Endothelial cell of umbilical vein (primary cell): Measurements from ENCODE around the gene BTG2. TPM values are rescaled to one million over a fixed set of nuclear protein-coding genes. Genes with fewer than 3 reads are reported as not detected.

ENCODE experiments used
- BruUV-seq: library from RNA; stranded (reverse); fragments of 400-500 nt; replicated peaks from 2 replicates; lab custom pipeline; 2021; lab: Mats Ljungman, UMichigan
- CTCF ChIA-PET: fragments of 300-600, 350-600 bp; sonication (Branson Sonifier 250); formaldehyde crosslinking; loops from one replicate; lab custom pipeline; 2021; ENCODE audit warnings: antibody characterized with exemption, inconsistent platforms; lab: Charles Lee
- POLR2A ChIA-PET: fragments of 300-600, 350-600 bp; sonication (Branson Sonifier 250); formaldehyde crosslinking; loops from one replicate; lab custom pipeline; 2021; ENCODE audit warnings: antibody characterized with exemption, inconsistent platforms; lab: Charles Lee
- DNase-seq: peaks from one replicate; pipeline ENCODE4 v3.0.0-alpha.2; 2011; ENCODE audit warnings: low read depth, low spot score
- FAIRE-seq: peaks from 2 replicates; lab custom pipeline; 2011; peaks lifted over from hg19 to GRCh38; lab: Jason Lieb, UNC
- H2AFZ ChIP-seq: 2 replicates; pipeline ENCODE4 v1.6.0; 2012; ENCODE audit warnings: low read depth, low read length, control low read depth, inconsistent platforms
- H3K27ac ChIP-seq: 2 replicates; pipeline ENCODE4 v1.5.1; 2011; ENCODE audit warnings: low read depth, mild to moderate bottlenecking, control low read depth, low read length, moderate library complexity; ENCODE audit not compliant: insufficient read depth
- H3K27me3 ChIP-seq, 2 experiments: 2 replicates each; pipeline versions ENCODE4 v1.6.0 to v1.6.1; 2011; ENCODE audit warnings: low read length in 2 of 2, mixed read lengths in 1 of 2; ENCODE audit not compliant: control insufficient read depth in 2 of 2, insufficient read depth in 2 of 2
- H3K36me3 ChIP-seq, 2 experiments: 2 replicates in 1 of 2; 3 replicates in 1 of 2; pipeline ENCODE4 v1.5.1; 2011; ENCODE audit warnings: low read length in 2 of 2, mild to moderate bottlenecking in 1 of 2, moderate library complexity in 1 of 2; ENCODE audit not compliant: control insufficient read depth in 2 of 2, insufficient read depth in 2 of 2; ENCODE audit errors: extremely low read depth in 1 of 2
- H3K4me1 ChIP-seq: 3 replicates; pipeline ENCODE4 v1.5.1; 2011; ENCODE audit warnings: mild to moderate bottlenecking, low read length; ENCODE audit not compliant: control insufficient read depth, insufficient read depth; ENCODE audit errors: extremely low read depth
- H3K4me2 ChIP-seq: 2 replicates; pipeline ENCODE4 v1.6.1; 2011; ENCODE audit warnings: low read length, control low read depth, mixed read lengths; ENCODE audit not compliant: insufficient read depth
- H3K4me3 ChIP-seq, 3 experiments: fragments of 200-600 bp in 1 of 3; sonication (generic), shearing (Covaris generic) in 1 of 3; replicated peaks in 1 of 3; 2 replicates each; pipeline ENCODE4 v1.5.1; 2011 to 2016; ENCODE audit warnings: control low read depth in 3 of 3, low read length in 3 of 3, mild to moderate bottlenecking in 2 of 3, inconsistent platforms in 1 of 3, low read depth in 1 of 3, moderate library complexity in 1 of 3; ENCODE audit not compliant: insufficient read depth in 1 of 3
- H3K79me2 ChIP-seq: 2 replicates; pipeline ENCODE4 v1.6.0; 2012; ENCODE audit warnings: low read length, inconsistent platforms; ENCODE audit not compliant: control insufficient read depth, insufficient read depth
- H3K9ac ChIP-seq: replicated peaks from 2 replicates; pipeline ENCODE3; 2011; ENCODE audit warnings: low read length, control low read depth; ENCODE audit not compliant: insufficient read depth; ENCODE audit errors: extremely low read depth
- H3K9me1 ChIP-seq: replicated peaks from 3 replicates; pipeline ENCODE4 v1.6.0; 2011; ENCODE audit warnings: mild to moderate bottlenecking, low read length; ENCODE audit not compliant: control insufficient read depth, insufficient read depth; ENCODE audit errors: extremely low read depth
- H3K9me3 ChIP-seq: replicated peaks from 2 replicates; pipeline ENCODE4 v1.5.1; 2012; ENCODE audit warnings: low read length, inconsistent platforms; ENCODE audit not compliant: control insufficient read depth, insufficient read depth
- H4K20me1 ChIP-seq: replicated peaks from 2 replicates; pipeline ENCODE3; 2011; ENCODE audit warnings: mild to moderate bottlenecking, low read length; ENCODE audit not compliant: control insufficient read depth, insufficient read depth; ENCODE audit errors: extremely low read depth
- CTCF ChIP-seq, 2 donors: IDR thresholded peaks; 1 replicate in 1 of 2; 2 replicates in 1 of 2; pipeline ENCODE4 v1.5.1; 2011; ENCODE audit warnings: low read length in 2 of 2, mild to moderate bottlenecking in 2 of 2, moderate library complexity in 2 of 2, control low read depth in 1 of 2, inconsistent platforms in 1 of 2, low read depth in 1 of 2; ENCODE audit not compliant: insufficient read depth in 1 of 2; ENCODE audit errors: extremely low read depth in 1 of 2
- EZH2 ChIP-seq: IDR thresholded peaks from 2 replicates; pipeline ENCODE4 v1.6.1; 2012; ENCODE audit warnings: borderline replicate concordance, low read depth, mild to moderate bottlenecking, moderate library complexity, low read length, inconsistent platforms; ENCODE audit not compliant: severe bottlenecking
- FOS ChIP-seq: IDR thresholded peaks from 2 replicates; pipeline ENCODE4 v1.6.1; 2011; ENCODE audit warnings: mild to moderate bottlenecking, low read length, moderate library complexity, borderline replicate concordance; ENCODE audit not compliant: insufficient read depth
- GATA2 ChIP-seq: IDR thresholded peaks from 2 replicates; pipeline ENCODE4 v1.7.0; 2011; ENCODE audit warnings: low read depth, mild to moderate bottlenecking, moderate library complexity, mixed read lengths, low read length; ENCODE audit not compliant: insufficient read length, insufficient read depth
- JUN ChIP-seq: IDR thresholded peaks from 2 replicates; pipeline ENCODE4 v1.6.1; 2011; ENCODE audit warnings: borderline replicate concordance, low read depth; ENCODE audit not compliant: insufficient read length, insufficient read depth
- MAX ChIP-seq: IDR thresholded peaks from 2 replicates; pipeline ENCODE4 v1.6.1; 2011; ENCODE audit not compliant: insufficient read depth, insufficient read length
- MYC ChIP-seq: IDR thresholded peaks from one replicate; pipeline ENCODE4 v1.6.1; 2011; ENCODE audit warnings: mild to moderate bottlenecking, low read depth, low read length
- POLR2A ChIP-seq: IDR thresholded peaks from 2 replicates; pipeline ENCODE4 v1.6.1; 2012; ENCODE audit warnings: low read depth, mild to moderate bottlenecking, control low read depth, low read length
- POLR2AphosphoS5 ChIP-seq: IDR thresholded peaks from 2 replicates; pipeline ENCODE4 v1.6.1; 2012; ENCODE audit warnings: low read depth, mild to moderate bottlenecking, control low read depth, low read length, moderate library complexity; ENCODE audit not compliant: insufficient read depth
- dilution Hi-C: fragments of 300-500 bp; cut with MboI; formaldehyde crosslinking; loops from one replicate; pipeline ENCODE4 v1.15.0; 2019; ENCODE audit warnings: low sequenced_read_pairs; ENCODE audit not compliant: extremely low pct_ligation_motif_present
- intact Hi-C: fragments of 100-400 bp; cut with micrococcal nuclease; formaldehyde crosslinking; loops from one replicate; pipeline ENCODE4 v1.10.0; 2022
- polyA plus RNA-seq, 4 experiments: library from polyadenylated mRNA; depleted of rRNA in 3 of 4; stranded (reverse) in 3 of 4; unstranded in 1 of 4; fragments of >200 nt; gene quantifications; 2 replicates each; pipeline versions ENCODE4 v1.2.1 to v1.2.3, GENCODE V29; 2011 to 2012; ENCODE audit warnings: missing spikeins in 1 of 4
- total RNA-seq: library from RNA; stranded (reverse); gene quantifications from 2 replicates; pipeline ENCODE4 v1.2.3, GENCODE V29; 2021

Gene BTG2
- total and polyA plus RNA-seq, 2 donors (not counting 3 experiments of a cell fraction or from before 2014, with no cell fraction given), result 35.6 to 50.1 TPM

- no peaks in the 10 kb centered on the region for H4K20me1 ChIP-seq
- H3K4me3 ChIP-seq, result no peak overlapping the region
- BruUV-seq, result no TSS peak
- H3K27me3 ChIP-seq, result peaks cover 6 to 7% of the 10 kb centered on the region in 2 experiments
- no peaks in the 10 kb centered on the region for H3K9me3 ChIP-seq
- intact Hi-C loops, result no loop called here
- H3K79me2 ChIP-seq, result no peaks in the 10 kb centered on the region
- H3K36me3 ChIP-seq, result no peaks in the 10 kb centered on the region
- TF ChIP-seq POLR2A (no peak), MAX (no peak), EZH2 (no peak)
- H3K9ac ChIP-seq, result no peak overlapping the region
- H3K4me1 ChIP-seq, result peaks cover 15% of the 10 kb centered on the region
- no peak overlapping the region for H3K27ac ChIP-seq
- ChIA-PET CTCF (interaction anchor here (1.2 to 11.1 kb wide), 4 partner anchors 7 to 38 kb away, joined by 3 to 91 read pairs (median 4); no protein-coding TSS in a partner anchor), POLR2A (no interaction called here)
- no peak overlapping the region for H3K4me2 ChIP-seq
- DNase-seq (peak; percentile 68), FAIRE-seq (peak; percentile 89)
- dilution Hi-C loops, result no loop called here
- H2AFZ ChIP-seq, result peak overlapping the region; percentile 77
- H3K9me1 ChIP-seq, result no peaks in the 10 kb centered on the region
Measured at GRCh38 chr1:203287109-203287893, 18.0 kb upstream of the BTG2 start.

GRCh38 chr1:203287898-203288297 lies 17.4 kb upstream of the BTG2 start:
- POLR2A ChIA-PET, result interaction anchor here (0.6 kb wide), 1 partner anchor 17 kb away, joined by 9 read pairs; no protein-coding TSS in a partner anchor
- H3K9me1 ChIP-seq, result no peaks in the 10 kb centered on the region
- H3K4me3 ChIP-seq, result no peak overlapping the region
- peaks cover 15% of the 10 kb centered on the region for H3K4me1 ChIP-seq
- dilution Hi-C loops, result no loop called here
- no peaks in the 10 kb centered on the region for H3K79me2 ChIP-seq
- CTCF ChIA-PET, result interaction anchor here (1.3 to 11.1 kb wide), 3 partner anchors 15 to 37 kb away, joined by 3 to 91 read pairs (median 3); no protein-coding TSS in a partner anchor
- H3K27ac ChIP-seq, result no peak overlapping the region
- peak overlapping the region; percentile 77 for H2AFZ ChIP-seq
- no peak overlapping the region for H3K9ac ChIP-seq
- TF ChIP-seq MAX (no peak), FOS (no peak), EZH2 (no peak), POLR2AphosphoS5 (no peak), MYC (no peak), GATA2 (no peak), CTCF (IDR thresholded peaks at IDR 0.05; ENCODE audit: extremely low read depth in 1 of 2, insufficient read depth in 1 of 2, low read depth in 1 of 2, low read length in 2 of 2) (no peak), JUN (no peak), POLR2A (no peak)
- BruUV-seq, result TSS peak; percentile 42
- intact Hi-C loops, result no loop called here
- no peaks in the 10 kb centered on the region for H3K9me3 ChIP-seq
- FAIRE-seq, result no peak
- no peaks in the 10 kb centered on the region for H3K36me3 ChIP-seq
- H3K27me3 ChIP-seq, result peaks cover 2 to 7% of the 10 kb centered on the region in 2 experiments
- H4K20me1 ChIP-seq, result no peaks in the 10 kb centered on the region
- no peak for DNase-seq
- H3K4me2 ChIP-seq, result no peak overlapping the region
